ENCODE measurements around the gene OGA.
"Not testable (repeated sequence)": the region's sequence is repeated elsewhere in the genome, so short reads cannot be mapped to it uniquely, and the experiment has no call there.

The OGA gene

GRCh38 chr10:101797403-101798059, 20.7 kb downstream of the OGA start:
- no peak for DNase-seq

GRCh38 chr10:101793526-101793925, 24.7 kb downstream of the OGA start:
- DNase-seq, result no peak

GRCh38 chr10:101789686-101790085, 28.6 kb downstream of the OGA start:
- DNase-seq, result no peak

- DNase-seq, result not testable (repeated sequence)
Measured at GRCh38 chr10:101789231-101789630, 29.0 kb downstream of the OGA start.

GRCh38 chr10:101785801-101786200, 32.4 kb downstream of the OGA start:
- DNase-seq, result no peak

GRCh38 chr10:101784558-101784957, 33.7 kb downstream of the OGA start:
- no peak for DNase-seq

- no peak for DNase-seq
Measured at GRCh38 chr10:101783736-101784118, 34.5 kb downstream of the OGA start.

GRCh38 chr10:101782811-101783735, 35.2 kb downstream of the OGA start, which contains the start of gene NPM3:
Gene NPM3, minus strand, starts transcription at chr10:101783446. Its CDS starts 56 bp downstream, at chr10:101783390.
- peak; percentile 93 for DNase-seq

- DNase-seq, result no peak
Measured at GRCh38 chr10:101781984-101782810, 36.0 kb downstream of the OGA start.

- DNase-seq, result no peak
Measured at GRCh38 chr10:101781655-101781983, 36.6 kb downstream of the OGA start.

GRCh38 chr10:101780818-101781654, 37.2 kb downstream of the OGA start:
- peak; percentile 84 for DNase-seq

- DNase-seq, result no peak
Measured at GRCh38 chr10:101780187-101780817, 37.9 kb downstream of the OGA start.

GRCh38 chr10:101779544-101780186, 38.6 kb downstream of the OGA start:
- DNase-seq, result peak; percentile 92

- no peak for DNase-seq
Measured at GRCh38 chr10:101778781-101779543, 39.3 kb downstream of the OGA start.

GRCh38 chr10:101778151-101778780, 40.0 kb downstream of the OGA start:
- no peak for DNase-seq

GRCh38 chr10:101777619-101778145, 40.6 kb downstream of the OGA start:
- no peak for DNase-seq

- no peak for DNase-seq
Measured at GRCh38 chr10:101776161-101776817, 42.0 kb downstream of the OGA start.

- no peak for DNase-seq
Measured at GRCh38 chr10:101775273-101776160, 42.7 kb downstream of the OGA start, which contains the start of gene FGF8. Gene FGF8, minus strand, starts transcription at chr10:101776114. Its CDS starts 214 bp downstream, at chr10:101775900.
